SIG-M5 treated with dmso at 0.1 percent for 504 hours (cell line): Measurements from ENCODE around the gene EIPR1.
"Not testable (repeated sequence)": the region's sequence is repeated elsewhere in the genome, so short reads cannot be mapped to it uniquely, and the experiment has no call there.

ENCODE experiments used
- DNase-seq: peaks from one replicate; lab custom pipeline; 2025; ENCODE audit not compliant: unreplicated experiment; lab: John Stamatoyannopoulos, UW

EIPR1 gene

GRCh38 chr2:3182848-3183247 lies 194.8 kb downstream of the EIPR1 start:
- DNase-seq: no peak

DNA sequence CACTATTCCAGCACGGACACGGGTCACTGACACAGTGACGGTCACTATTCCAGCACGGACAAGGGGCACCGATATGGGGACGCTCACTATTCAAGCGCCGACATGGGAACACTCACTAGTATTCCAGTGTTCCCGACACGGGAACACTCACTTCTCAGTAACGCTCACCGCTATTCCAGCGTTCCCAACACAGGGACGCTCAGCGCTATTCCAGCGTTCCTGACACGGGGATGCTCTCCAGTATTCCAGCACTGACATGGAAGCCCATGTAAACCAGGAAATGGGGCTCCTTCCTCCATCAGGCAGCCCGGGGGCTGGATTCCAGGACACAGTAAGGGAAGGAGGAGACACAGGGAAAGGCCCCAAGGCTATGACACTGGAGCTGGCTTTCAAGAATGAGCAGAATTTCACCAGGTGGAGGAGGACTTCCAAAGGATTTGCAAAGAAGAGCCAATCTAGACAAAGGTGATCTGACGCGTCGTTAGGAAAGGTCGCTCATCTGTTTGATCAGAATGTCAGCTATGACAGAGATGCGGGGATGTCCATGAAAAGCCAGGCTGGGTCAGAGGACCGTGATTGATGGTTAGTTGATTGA lies 196.1 kb downstream of the EIPR1 start:
- no peak for DNase-seq

GRCh38 chr2:3180909-3181221 lies 196.8 kb downstream of the EIPR1 start:
- DNase-seq: not testable (repeated sequence)

GRCh38 chr2:3180082-3180908 lies 197.3 kb downstream of the EIPR1 start:
- DNase-seq: no peak

GRCh38 chr2:3179626-3180025 lies 198.0 kb downstream of the EIPR1 start:
- DNase-seq: no peak

DNA sequence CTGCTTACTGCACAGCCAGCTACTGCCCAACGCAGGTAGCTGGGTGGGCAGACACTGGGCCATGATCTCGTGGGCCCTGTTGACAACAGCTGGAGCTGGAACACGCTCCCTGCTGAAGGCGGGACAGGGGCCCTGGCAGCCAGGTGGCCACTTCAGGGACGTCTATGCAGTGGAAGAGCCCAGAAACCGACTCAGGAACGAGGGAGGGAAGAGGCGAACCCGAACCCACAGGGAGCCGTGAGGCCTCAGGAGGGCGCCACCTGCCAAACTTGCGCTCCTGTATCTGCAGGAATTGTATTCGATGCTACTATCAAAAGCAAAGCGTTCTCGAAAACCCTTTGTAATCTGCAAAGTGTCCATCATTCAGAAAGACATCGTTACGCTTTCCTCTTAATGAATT lies 198.4 kb downstream of the EIPR1 start:
- DNase-seq: no peak

- DNase-seq: no peak
Measured at GRCh38 chr2:3178578-3179031, 199.0 kb downstream of the EIPR1 start.

GRCh38 chr2:3177891-3178577 lies 199.6 kb downstream of the EIPR1 start:
- no peak for DNase-seq

GRCh38 chr2:3176869-3177255 lies 200.8 kb downstream of the EIPR1 start:
- DNase-seq: no peak

DNA sequence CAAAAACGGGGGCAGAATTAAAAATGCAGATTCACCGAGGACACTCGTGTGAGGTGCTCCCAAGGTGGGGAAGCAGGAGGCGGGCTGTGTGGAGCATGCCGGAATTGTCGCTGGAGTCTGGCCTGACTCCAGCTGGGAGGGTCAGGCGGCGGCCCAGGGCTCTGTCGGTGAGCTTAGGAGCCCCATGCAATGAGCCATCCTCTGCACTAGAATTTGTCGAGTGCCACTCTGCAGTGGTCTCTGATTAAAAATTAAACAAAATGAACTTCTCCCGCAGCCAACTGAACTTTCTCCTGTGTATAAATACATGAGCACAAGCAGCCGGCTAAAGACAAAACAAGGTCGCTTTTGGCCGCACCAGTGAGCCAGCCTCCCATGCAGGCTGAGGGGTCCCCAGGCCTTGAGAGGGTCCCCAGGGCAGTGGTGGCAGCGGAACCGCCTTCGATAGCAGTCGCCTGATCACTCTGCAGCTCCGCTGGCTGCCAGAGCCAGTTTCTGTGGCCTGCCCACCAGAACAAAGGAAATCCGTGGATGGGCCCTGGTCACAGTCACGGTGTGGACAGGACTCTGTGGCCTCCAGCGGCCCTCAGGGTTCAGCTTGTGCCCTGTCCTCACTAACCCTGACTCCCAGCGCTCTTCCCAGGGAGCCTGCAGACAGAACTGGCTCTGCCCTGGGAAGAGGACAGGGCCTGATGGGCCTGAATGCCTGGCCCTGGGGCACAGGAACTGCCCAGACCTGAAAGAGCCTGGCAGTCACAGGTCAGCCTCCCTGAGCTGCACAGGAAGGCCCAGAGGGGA lies 201.3 kb downstream of the EIPR1 start:
- no peak for DNase-seq

GRCh38 chr2:3175568-3175955 lies 202.1 kb downstream of the EIPR1 start:
- DNase-seq: no peak

- no peak for DNase-seq
Measured at GRCh38 chr2:3174626-3175567, 202.7 kb downstream of the EIPR1 start.

GRCh38 chr2:3173031-3173430 lies 204.6 kb downstream of the EIPR1 start:
- DNase-seq: no peak

DNA sequence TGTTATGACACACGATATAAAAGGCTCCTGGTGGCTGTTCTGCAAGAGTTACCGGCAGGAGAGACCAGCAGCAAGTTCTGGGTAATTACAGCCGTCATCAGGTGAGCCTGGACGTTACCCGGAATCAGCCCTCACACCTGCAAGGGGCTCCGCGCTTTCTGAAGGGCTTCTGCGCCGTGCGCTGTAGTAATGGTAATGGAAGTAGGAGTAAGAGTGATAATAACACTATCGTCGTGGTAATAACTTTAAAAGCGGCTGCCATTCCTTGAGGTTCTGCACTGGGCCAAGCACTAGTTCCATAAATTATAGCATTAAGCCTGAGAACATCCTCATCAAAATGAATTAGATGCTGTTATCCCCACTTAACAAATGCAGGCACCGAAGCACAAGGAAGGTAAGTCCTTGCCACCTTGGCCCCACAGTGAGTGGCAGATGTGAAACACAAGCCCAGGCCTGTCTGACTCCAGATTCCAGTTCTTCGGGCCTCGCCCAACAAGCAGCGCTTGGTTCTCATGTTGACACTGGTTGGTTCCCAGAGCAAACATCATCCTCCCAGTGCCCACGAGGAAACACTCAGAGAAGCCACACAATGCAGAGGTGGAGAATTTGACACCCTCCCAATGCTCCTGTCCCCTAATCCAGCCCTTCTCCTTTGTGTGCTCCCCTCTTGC lies 205.2 kb downstream of the EIPR1 start:
- DNase-seq: no peak

DNA sequence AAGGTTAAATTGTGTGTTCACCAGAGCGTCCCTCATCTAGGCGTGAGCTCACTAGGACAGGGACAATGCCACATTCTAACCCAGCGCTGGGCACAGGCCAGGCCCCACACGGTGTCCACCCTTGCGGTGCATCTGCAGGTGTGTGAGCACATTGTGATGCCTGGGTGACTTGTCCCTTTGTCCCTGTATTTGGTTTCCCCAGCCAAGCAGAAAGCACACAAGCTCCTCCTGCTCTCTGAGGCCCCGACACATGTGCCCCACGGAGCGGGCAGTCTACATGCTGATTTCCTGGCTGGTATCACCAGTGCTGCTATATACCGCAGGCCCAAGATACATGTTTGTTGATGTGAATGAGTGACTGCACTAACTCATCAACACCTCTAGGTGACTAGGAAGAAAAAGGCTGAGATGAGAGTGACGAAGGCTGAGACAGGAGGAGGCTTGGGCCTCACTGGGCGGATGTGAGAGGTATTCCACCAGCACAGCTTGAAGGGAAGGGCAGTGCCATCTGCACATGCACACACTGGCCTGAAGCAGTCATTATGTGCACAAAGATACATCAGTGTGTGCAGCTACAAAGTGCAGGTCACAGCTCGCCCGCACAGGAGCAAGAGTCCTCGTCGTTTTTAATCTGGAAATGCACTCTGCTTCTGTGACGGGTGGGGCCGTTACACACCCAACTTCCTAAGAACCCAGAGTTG lies 205.9 kb downstream of the EIPR1 start:
- DNase-seq: no peak

GRCh38 chr2:3170792-3171455 lies 206.7 kb downstream of the EIPR1 start:
- DNase-seq: no peak

DNA sequence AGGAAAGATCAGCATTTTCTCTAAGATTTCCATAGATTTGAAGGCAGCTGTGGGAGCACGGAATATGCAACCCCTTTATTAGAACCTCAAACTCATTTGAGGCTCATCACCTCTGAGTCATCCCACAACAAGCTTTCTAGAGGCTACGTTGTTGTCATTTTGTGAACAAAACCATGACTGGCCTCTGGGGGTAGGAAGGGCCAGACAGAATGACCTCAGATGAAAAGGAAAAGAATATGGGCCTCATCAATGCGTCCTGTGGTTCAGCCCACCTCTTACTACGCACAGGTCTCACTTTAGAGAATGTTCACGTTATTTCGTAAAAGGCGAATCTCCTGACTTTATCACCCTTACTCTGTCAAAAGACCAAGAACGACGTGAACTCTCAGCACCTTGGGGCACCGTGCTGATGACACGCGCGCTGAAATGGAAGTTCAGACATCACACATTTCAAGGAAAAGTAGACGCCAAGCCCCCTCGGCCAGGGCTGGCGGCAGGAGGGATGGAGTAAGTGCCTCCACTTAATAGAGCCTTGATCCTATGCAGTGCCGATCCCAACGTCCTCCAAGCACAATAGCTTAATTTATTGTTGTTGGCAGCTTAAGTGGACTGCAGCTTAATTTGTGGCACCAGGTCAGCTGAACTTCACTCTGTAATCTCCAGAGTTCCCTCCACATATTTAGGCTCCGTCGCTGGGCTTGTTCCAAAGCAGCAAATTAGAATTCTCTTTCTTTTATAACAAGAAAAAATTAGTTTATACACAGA lies 208.3 kb downstream of the EIPR1 start:
- DNase-seq: no peak
